Activated naive CD8-positive, alpha-beta T cell treated with anti-CD3 and anti-CD28 coated beads, Interleukin-2, amount 10 ng/mL, durations not matched to agents 7 days and 5 days (primary cell): Measurements from ENCODE around the gene OR56B4. TPM values are rescaled to one million over a fixed set of nuclear protein-coding genes. Genes with fewer than 3 reads are reported as not detected.
"Not testable (repeated sequence)": the region's sequence is repeated elsewhere in the genome, so short reads cannot be mapped to it uniquely, and the experiment has no call there.

ENCODE experiments used
- ATAC-seq: fragments of 150-1000 bp; cut with Tn5 transposase; one replicate; pipeline ENCODE4 v1.10.0; 2021; ENCODE audit warnings: low read depth, moderate library complexity
- POLR2A ChIA-PET: fragments of 350-600 bp; sonication (Branson Sonifier 250); formaldehyde crosslinking; loops from one replicate; lab custom pipeline; 2021; ENCODE audit warnings: antibody characterized with exemption; lab: Charles Lee
- DNase-seq: peaks from one replicate; pipeline ENCODE4 v3.0.0; 2021
- H3K27ac Mint-ChIP-seq: one replicate; pipeline ENCODE4 v1.8.0; 2022; ENCODE audit warnings: mild to moderate bottlenecking, mixed read lengths
- H3K27me3 Mint-ChIP-seq: one replicate; pipeline ENCODE4 v1.8.0; 2022; ENCODE audit warnings: mild to moderate bottlenecking, moderate library complexity, mixed read lengths
- H3K36me3 Mint-ChIP-seq: one replicate; pipeline ENCODE4 v1.8.0; 2021; ENCODE audit warnings: mild to moderate bottlenecking, mixed read lengths
- H3K4me1 Mint-ChIP-seq: one replicate; pipeline ENCODE4 v1.8.0; 2021; ENCODE audit warnings: mixed read lengths
- H3K4me3 Mint-ChIP-seq: one replicate; pipeline ENCODE4 v1.8.0; 2022; ENCODE audit warnings: mild to moderate bottlenecking, moderate library complexity, mixed read lengths
- H3K9me3 Mint-ChIP-seq: one replicate; pipeline ENCODE4 v1.8.0; 2021; ENCODE audit warnings: mixed read lengths
- total RNA-seq, 2 experiments: library from RNA; stranded (reverse); gene quantifications; one replicate each; pipeline ENCODE4 v1.2.3, GENCODE V29; 2021

The OR56B4 gene
- total RNA-seq, 2 experiments from 2014 or later: not detected

DNA sequence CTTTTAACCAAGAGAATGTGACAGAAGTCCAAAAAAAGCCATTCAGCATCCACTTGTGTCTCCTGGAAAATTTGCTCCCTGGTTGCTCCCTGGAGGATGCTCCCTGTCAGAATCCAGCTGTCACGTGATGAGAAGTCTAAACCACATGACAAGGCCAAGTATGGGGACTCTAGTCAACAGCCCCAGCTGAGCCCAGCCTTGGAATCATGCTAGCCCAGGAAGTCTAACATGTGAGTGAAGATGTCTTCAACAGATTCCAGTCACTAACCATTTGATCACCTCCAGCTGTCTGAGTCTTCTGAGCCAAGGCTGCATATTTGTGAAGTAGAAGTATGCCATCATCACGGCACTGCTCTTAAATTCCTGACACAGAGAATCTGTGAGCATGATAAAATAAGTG lies 4.2 kb downstream of the OR56B4 start:
- Mint-ChIP-seq H3K9me3 (no peaks in the 10 kb centered on the region), H3K4me1 (no peaks in the 10 kb centered on the region), H3K4me3 (no peak overlapping the region), H3K27me3 (peaks cover 18% of the 10 kb centered on the region), H3K27ac (no peak overlapping the region), H3K36me3 (no peaks in the 10 kb centered on the region)
- ATAC-seq: no peak
- POLR2A ChIA-PET: no interaction called here
- no peak for DNase-seq

DNA sequence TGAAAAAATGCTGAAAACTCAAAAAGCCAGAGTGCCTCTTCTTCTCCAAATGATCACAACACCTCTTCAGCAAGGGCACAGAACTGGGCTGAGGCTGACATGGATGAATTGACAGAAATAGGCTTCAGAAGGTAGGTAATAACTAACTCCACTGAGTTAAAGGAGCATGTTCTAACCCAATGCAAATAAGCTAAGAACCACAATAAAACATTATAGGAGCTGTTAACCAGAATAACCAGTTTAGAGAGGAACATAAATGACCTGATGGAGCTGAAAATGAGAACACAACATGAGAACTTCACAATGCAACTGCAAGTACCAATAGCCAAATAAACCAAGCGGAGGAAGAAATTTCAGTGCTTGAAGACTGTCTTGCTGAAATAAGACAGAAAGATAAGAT lies 9.2 kb downstream of the OR56B4 start:
- Mint-ChIP-seq H3K27ac (no peak overlapping the region), H3K27me3 (peaks cover 6% of the 10 kb centered on the region), H3K36me3 (no peaks in the 10 kb centered on the region), H3K9me3 (peaks cover 8% of the 10 kb centered on the region), H3K4me3 (no peak overlapping the region), H3K4me1 (no peaks in the 10 kb centered on the region)
- ATAC-seq (no peak), DNase-seq (no peak)
- POLR2A ChIA-PET: no interaction called here

DNA sequence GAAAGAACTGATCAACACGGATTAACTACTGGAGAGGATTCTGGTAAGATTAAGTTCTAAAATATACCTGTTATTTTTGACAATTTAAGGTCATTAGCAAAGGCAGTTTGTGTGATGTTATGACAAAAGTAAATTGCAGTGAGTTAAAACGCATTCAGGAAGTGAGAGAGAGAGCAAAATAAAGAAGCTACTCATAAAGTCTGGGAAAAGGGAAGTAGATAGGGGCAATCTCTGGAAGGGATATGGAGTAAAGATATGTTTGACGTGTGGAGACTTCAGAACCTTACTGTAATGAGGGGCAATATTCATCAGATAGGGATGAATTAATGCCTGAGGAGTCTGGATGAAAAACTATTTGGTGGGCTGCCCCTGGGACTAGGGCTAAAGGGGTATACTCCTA lies 16.8 kb downstream of the OR56B4 start:
- DNase-seq (no peak), ATAC-seq (no peak)
- no peaks in the 10 kb centered on the region for H3K36me3 Mint-ChIP-seq

DNA sequence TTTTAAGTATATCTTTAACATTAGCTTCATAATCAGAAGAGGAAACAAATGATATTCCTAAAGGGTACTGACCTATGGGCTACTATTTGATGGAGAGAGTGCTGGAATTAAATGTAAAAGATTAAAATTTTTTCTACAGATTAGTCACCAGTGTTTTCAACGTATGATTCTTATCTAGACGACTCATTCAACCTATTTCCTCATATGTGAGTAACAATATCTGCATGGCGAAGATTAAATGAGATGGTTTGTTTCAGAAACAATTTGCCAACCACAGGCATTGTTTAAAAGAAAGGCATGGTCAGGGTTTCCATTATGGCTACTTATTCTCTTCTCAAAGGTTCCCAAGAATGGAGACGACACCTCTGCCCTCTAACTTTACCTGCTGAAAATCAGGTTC lies 20.4 kb downstream of the OR56B4 start:
- H3K9me3 Mint-ChIP-seq: no peaks in the 10 kb centered on the region
- POLR2A ChIA-PET: no interaction called here
- H3K27me3 Mint-ChIP-seq: peaks cover 5% of the 10 kb centered on the region
- H3K4me3 Mint-ChIP-seq: no peak overlapping the region
- no peaks in the 10 kb centered on the region for H3K4me1 Mint-ChIP-seq
- DNase-seq (no peak), ATAC-seq (no peak)
- no peak overlapping the region for H3K27ac Mint-ChIP-seq
- H3K36me3 Mint-ChIP-seq: no peaks in the 10 kb centered on the region

More for the DNA sequence above, 16.8 kb downstream of the OR56B4 start:
- POLR2A ChIA-PET: no interaction called here
- peaks cover 5% of the 10 kb centered on the region for H3K27me3 Mint-ChIP-seq
- H3K9me3 Mint-ChIP-seq: peaks cover 1% of the 10 kb centered on the region
- no peaks in the 10 kb centered on the region for H3K4me1 Mint-ChIP-seq
- no peak overlapping the region for H3K4me3 Mint-ChIP-seq
- no peak overlapping the region for H3K27ac Mint-ChIP-seq

DNA sequence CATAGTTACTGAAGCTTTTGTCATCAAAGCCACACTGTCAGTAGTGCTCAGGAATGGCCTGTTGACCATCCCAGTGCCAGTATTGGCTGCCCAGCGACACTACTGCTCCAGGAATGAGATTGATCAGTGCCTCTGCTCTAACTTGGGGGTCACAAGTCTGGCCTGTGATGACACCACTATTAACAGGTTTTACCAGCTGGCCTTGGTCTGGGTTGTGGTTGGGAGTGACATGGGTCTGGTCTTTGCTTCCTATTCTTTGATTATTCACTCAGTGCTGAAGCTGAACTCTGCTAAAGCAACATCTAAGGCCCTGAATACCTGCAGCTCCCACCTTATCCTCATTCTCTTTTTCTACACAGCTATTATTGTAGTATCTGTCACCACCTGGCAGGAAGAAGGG lies 21.5 kb downstream of the OR56B4 start:
- Mint-ChIP-seq H3K27ac (no peak overlapping the region), H3K9me3 (no peaks in the 10 kb centered on the region)

DNA sequence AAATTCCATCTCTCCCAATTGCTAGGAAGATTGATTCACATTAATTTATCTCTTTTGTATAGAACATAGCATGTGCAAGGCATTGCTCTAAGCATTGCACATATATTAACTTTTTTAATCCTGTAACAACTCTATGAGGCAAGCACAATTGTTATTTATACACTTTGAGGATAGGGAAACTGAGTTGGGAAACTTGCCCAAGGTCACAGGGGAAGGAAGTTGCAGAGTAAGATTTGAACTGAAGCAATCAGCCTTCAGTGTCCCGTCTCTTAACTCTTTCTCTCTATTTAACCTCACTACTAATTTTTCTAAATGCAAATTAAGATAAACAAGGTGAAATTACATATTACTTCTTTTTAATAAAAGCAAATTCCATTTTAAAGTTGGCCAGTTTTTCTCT lies 22.2 kb downstream of the OR56B4 start:
- Mint-ChIP-seq H3K9me3 (no peaks in the 10 kb centered on the region), H3K36me3 (no peaks in the 10 kb centered on the region), H3K27ac (no peak overlapping the region), H3K4me1 (no peaks in the 10 kb centered on the region), H3K27me3 (peaks cover 5% of the 10 kb centered on the region), H3K4me3 (no peak overlapping the region)
- no peak for DNase-seq
- ATAC-seq: no peak
- POLR2A ChIA-PET: no interaction called here

More for the DNA sequence above, 21.5 kb downstream of the OR56B4 start:
- POLR2A ChIA-PET: no interaction called here
- H3K4me1 Mint-ChIP-seq: no peaks in the 10 kb centered on the region
- no peaks in the 10 kb centered on the region for H3K36me3 Mint-ChIP-seq
- no peak for DNase-seq
- no peak overlapping the region for H3K4me3 Mint-ChIP-seq
- H3K27me3 Mint-ChIP-seq: peaks cover 5% of the 10 kb centered on the region
- ATAC-seq: no peak

DNA sequence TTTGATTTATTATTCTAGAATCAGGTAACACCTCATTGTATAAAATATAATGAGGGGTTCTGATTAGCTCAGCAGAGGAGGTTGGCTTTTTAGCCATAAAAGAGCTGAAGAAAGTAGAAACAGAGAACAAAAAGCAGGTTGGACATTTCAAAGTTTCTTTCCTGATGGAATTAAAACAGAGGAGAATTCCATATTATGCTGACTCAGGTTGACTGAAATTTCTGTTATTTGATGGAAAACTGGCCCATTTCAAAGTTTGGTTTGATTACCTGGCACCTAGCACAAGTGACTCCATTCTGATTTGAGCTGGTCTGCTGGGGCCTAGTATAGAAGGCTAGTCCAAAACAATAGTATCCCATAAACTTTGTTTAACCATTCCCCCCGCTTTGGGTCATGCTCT lies 24.9 kb downstream of the OR56B4 start:
- Mint-ChIP-seq H3K27ac (no peak overlapping the region), H3K4me3 (no peak overlapping the region), H3K4me1 (no peaks in the 10 kb centered on the region), H3K9me3 (no peaks in the 10 kb centered on the region), H3K27me3 (peaks cover 7% of the 10 kb centered on the region), H3K36me3 (no peaks in the 10 kb centered on the region)
- no peak for ATAC-seq
- no peak for DNase-seq
- POLR2A ChIA-PET: no interaction called here

DNA sequence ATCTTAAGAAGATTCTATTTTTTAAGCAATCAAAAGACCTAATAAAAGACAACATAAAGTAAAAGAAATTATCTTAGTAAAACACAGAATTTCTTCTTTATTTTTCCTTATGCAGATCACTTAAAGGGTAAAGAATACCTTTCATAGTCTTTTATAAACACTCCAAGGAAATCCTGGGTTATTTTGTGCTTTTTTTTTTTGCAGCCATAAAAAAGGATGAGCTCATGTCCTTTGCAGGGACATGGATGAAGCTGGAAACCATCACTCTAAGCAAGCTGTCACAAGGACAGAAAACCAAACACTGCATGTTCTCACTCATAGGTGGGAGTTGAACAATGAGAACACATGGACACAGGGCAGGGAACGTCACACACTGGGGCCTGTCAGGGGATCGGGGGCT lies 28.5 kb downstream of the OR56B4 start:
- POLR2A ChIA-PET: interaction anchor here (0.6 kb wide), 1 partner anchor 31 kb away, joined by 3 read pairs; no protein-coding TSS in a partner anchor
- H3K27ac Mint-ChIP-seq: not testable (repeated sequence)

DNA sequence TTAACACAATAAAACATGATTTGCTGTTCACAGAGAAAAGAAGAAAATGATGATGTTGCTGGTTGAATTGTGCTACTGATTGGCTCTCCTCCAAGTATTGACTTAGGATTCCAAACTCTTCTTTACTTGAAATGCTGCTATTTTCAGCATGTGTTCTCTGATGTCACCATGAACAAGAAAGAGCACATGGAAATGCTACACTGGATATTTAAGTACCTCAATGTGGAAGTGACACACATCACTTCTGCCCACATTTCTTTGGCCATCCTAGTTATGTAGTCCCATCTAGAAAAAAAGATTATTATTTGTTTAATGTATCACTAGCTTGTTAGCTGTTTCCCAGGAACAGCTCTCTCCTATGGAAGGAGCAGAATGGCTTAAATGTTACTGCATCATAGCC lies 35.5 kb downstream of the OR56B4 start:
- Mint-ChIP-seq H3K4me3 (no peak overlapping the region), H3K27ac (no peak overlapping the region), H3K4me1 (no peaks in the 10 kb centered on the region), H3K27me3 (peaks cover 5% of the 10 kb centered on the region), H3K36me3 (no peaks in the 10 kb centered on the region), H3K9me3 (no peaks in the 10 kb centered on the region)
- DNase-seq (no peak), ATAC-seq (no peak)
- POLR2A ChIA-PET: no interaction called here

More for the DNA sequence above, 28.5 kb downstream of the OR56B4 start:
- DNase-seq, H3K4me3 Mint-ChIP-seq, H3K4me1 Mint-ChIP-seq, ATAC-seq, H3K9me3 Mint-ChIP-seq, H3K36me3 Mint-ChIP-seq: not testable (repeated sequence)
- peaks cover 16% of the 10 kb centered on the region for H3K27me3 Mint-ChIP-seq

DNA sequence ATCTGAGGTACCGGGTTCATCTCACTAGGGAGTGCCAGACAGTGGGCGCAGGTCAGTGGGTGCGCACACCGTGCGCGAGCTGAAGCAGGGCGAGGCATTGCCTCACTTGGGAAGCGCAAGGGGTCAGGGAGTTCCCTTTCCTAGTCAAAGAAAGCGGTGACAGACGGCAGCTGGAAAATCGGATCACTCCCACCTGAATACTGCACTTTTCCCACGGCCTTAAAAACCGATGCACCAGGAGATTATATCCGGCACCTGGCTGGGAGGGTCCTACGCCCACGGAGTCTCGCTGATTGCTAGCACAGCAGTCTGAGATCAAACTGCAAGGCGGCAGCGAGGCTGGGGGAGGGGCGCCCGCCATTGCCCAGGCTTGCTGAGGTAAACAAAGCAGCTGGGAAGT lies 36.3 kb downstream of the OR56B4 start:
- H3K9me3 Mint-ChIP-seq, H3K27ac Mint-ChIP-seq, H3K36me3 Mint-ChIP-seq, H3K4me3 Mint-ChIP-seq, H3K4me1 Mint-ChIP-seq, DNase-seq, H3K27me3 Mint-ChIP-seq, POLR2A ChIA-PET, ATAC-seq: not testable (repeated sequence)

DNA sequence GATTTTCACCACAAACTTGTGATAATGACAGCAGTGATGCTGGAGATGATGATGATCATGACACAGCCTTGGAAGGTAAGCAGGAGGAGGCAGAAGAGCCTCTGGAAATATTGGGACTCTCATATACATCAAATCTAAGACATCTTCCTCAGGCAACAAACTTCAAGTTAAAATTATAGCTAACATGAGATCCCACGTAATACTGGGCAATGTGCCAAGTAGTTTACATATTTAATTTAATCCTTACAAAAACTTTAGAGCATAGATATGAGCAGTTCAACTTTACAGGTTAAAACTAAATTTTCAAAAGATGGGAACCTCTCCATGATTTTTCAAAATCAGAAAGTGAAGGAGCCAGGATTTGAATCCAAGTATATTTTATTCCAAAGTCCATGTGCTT lies 43.6 kb downstream of the OR56B4 start:
- no peaks in the 10 kb centered on the region for H3K4me1 Mint-ChIP-seq
- POLR2A ChIA-PET: no interaction called here
- ATAC-seq (no peak), DNase-seq (no peak)
- no peaks in the 10 kb centered on the region for H3K36me3 Mint-ChIP-seq
- H3K27ac Mint-ChIP-seq: no peak overlapping the region
- no peak overlapping the region for H3K4me3 Mint-ChIP-seq
- peaks cover 4% of the 10 kb centered on the region for H3K9me3 Mint-ChIP-seq
- H3K27me3 Mint-ChIP-seq: peaks cover 9% of the 10 kb centered on the region

DNA sequence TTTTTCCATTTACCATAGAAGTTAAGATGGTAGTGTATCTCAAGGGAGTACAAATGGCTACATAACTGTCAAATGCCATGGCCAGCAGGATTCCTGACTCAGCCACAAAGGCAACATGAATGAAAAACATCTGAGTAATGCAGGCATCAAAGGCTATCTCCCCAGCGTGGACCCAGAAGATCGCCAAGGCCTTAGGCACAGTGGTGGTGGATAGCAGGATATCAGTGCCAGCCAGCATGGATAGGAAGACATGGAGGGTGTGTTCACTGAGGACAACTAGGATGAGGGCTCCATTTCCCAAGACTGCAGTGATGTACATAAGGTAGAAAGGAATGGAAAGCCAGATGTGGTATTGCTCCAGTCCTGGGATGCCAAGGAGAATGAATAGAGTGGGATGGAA lies 44.6 kb downstream of the OR56B4 start:
- Mint-ChIP-seq H3K9me3 (peaks cover 4% of the 10 kb centered on the region), H3K27ac (no peak overlapping the region), H3K4me1 (no peaks in the 10 kb centered on the region), H3K27me3 (peaks cover 9% of the 10 kb centered on the region), H3K4me3 (no peak overlapping the region), H3K36me3 (no peaks in the 10 kb centered on the region)
- ATAC-seq: no peak
- DNase-seq: no peak
- POLR2A ChIA-PET: no interaction called here

DNA sequence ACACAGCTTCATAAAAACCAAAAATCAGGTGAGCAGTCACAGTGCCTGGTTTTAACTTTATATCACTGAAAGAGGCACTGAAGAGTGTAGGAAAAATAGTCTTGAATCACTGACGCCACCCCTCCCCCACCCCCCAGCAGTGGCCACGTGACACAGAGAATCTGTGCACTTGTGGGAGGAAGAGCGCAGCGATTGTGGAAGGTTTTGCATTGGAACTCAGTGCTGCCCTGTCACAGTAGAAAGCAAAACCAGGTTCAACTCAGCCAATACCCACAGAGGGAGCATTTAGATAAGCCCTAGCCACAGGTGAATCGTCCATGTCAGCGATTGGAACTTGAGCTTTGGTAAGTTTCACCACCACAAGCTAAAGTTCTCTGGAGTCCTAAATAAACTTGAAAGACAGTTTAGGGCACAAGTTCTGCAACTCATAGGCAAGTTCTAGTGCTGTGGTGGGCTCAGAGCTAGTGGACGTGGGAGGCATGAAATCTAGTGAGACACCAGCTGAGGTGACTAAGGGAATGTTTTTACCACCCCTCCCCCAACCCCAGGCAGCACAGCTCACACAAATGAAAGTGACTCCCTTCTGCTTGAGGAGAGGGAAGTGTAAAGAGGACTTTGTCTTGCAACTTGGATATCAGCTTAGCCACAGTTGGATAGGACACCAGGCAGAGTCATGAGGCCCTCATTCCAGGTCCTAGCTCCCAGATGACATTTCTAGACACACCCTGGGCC lies 49.3 kb downstream of the OR56B4 start:
- H3K36me3 Mint-ChIP-seq: no peaks in the 10 kb centered on the region
- POLR2A ChIA-PET: no interaction called here
- no peak overlapping the region for H3K4me3 Mint-ChIP-seq
- H3K27ac Mint-ChIP-seq: no peak overlapping the region
- H3K27me3 Mint-ChIP-seq: peaks cover 9% of the 10 kb centered on the region
- ATAC-seq (no peak), DNase-seq (no peak)
- no peaks in the 10 kb centered on the region for H3K4me1 Mint-ChIP-seq
- no peaks in the 10 kb centered on the region for H3K9me3 Mint-ChIP-seq
